Measurements from ENCODE around the gene RHNO1.

DNA sequence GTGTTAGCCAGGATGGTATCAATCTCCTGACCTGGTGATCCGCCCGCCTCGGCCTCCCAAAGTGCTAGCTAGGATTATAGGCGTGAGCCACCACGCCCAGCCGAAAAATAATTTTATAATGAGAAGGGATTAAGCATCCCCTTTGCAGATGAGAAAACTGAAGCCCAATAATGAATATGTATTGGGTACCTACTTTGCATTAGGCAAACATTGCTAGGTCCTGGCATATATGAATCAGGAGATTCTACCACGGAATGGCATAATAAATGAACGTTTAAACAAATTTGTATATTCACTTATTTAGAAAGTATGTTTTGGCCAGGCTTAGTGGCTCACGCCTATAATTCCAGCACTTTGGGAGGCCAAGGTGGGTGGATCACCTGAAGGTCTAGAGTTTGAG lies 46.0 kb downstream of the RHNO1 start:
- TF ChIP-seq, protein P1, sequence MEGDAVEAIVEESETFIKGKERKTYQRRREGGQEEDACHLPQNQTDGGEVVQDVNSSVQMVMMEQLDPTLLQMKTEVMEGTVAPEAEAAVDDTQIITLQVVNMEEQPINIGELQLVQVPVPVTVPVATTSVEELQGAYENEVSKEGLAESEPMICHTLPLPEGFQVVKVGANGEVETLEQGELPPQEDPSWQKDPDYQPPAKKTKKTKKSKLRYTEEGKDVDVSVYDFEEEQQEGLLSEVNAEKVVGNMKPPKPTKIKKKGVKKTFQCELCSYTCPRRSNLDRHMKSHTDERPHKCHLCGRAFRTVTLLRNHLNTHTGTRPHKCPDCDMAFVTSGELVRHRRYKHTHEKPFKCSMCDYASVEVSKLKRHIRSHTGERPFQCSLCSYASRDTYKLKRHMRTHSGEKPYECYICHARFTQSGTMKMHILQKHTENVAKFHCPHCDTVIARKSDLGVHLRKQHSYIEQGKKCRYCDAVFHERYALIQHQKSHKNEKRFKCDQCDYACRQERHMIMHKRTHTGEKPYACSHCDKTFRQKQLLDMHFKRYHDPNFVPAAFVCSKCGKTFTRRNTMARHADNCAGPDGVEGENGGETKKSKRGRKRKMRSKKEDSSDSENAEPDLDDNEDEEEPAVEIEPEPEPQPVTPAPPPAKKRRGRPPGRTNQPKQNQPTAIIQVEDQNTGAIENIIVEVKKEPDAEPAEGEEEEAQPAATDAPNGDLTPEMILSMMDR (IDR thresholded peaks at IDR 0.05): no peak
- no peak for TF ChIP-seq POLR2A (IDR thresholded peaks at IDR 0.05)
